Activated CD8-positive, alpha-beta T cell treated with anti-CD3 and anti-CD28 coated beads, Interleukin-2, amount 10 ng/mL, durations not matched to agents 7 days and 5 days (primary cell): Measurements from ENCODE around the gene TRAF6. TPM values are rescaled to one million over a fixed set of nuclear protein-coding genes. Genes with fewer than 3 reads are reported as not detected.
A peak's percentile ranks its signal among the peaks of the same experiment; 100 is the strongest.

Source experiments
- ATAC-seq: fragments of 150-1000 bp; cut with Tn5 transposase; one replicate; pipeline ENCODE4 v1.10.0; 2021; ENCODE audit warnings: moderate library complexity
- CTCF ChIA-PET: fragments of 350-600 bp; sonication (Branson Sonifier 250); formaldehyde crosslinking; loops from one replicate; lab custom pipeline; 2021; ENCODE audit warnings: antibody characterized with exemption; lab: Charles Lee
- POLR2A ChIA-PET: fragments of 350-600 bp; sonication (Branson Sonifier 250); formaldehyde crosslinking; loops from one replicate; lab custom pipeline; 2021; ENCODE audit warnings: antibody characterized with exemption; lab: Charles Lee
- DNase-seq: peaks from one replicate; pipeline ENCODE4 v3.0.0-alpha.2; 2020
- H3K27ac Mint-ChIP-seq: one replicate; pipeline ENCODE4 v1.8.0; 2021; ENCODE audit warnings: mild to moderate bottlenecking, mixed read lengths
- H3K27me3 Mint-ChIP-seq: one replicate; pipeline ENCODE4 v1.8.0; 2021; ENCODE audit warnings: low read depth, mixed read lengths
- H3K36me3 Mint-ChIP-seq: one replicate; pipeline ENCODE4 v1.8.0; 2021; ENCODE audit warnings: low read depth, mixed read lengths
- H3K4me1 Mint-ChIP-seq: one replicate; pipeline ENCODE4 v1.8.0; 2021; ENCODE audit warnings: low read depth, mixed read lengths
- H3K4me3 Mint-ChIP-seq: one replicate; pipeline ENCODE4 v1.8.0; 2021; ENCODE audit warnings: mild to moderate bottlenecking, mixed read lengths
- H3K9me3 Mint-ChIP-seq: one replicate; pipeline ENCODE4 v1.8.0; 2022; ENCODE audit warnings: mixed read lengths; ENCODE audit not compliant: insufficient read depth
- total RNA-seq, 2 experiments: library from RNA; stranded (reverse); gene quantifications; one replicate each; pipeline ENCODE4 v1.2.3, GENCODE V29; 2021

The TRAF6 gene
- total RNA-seq, 2 experiments from 2014 or later: 8.8 to 9.1 TPM

DNA sequence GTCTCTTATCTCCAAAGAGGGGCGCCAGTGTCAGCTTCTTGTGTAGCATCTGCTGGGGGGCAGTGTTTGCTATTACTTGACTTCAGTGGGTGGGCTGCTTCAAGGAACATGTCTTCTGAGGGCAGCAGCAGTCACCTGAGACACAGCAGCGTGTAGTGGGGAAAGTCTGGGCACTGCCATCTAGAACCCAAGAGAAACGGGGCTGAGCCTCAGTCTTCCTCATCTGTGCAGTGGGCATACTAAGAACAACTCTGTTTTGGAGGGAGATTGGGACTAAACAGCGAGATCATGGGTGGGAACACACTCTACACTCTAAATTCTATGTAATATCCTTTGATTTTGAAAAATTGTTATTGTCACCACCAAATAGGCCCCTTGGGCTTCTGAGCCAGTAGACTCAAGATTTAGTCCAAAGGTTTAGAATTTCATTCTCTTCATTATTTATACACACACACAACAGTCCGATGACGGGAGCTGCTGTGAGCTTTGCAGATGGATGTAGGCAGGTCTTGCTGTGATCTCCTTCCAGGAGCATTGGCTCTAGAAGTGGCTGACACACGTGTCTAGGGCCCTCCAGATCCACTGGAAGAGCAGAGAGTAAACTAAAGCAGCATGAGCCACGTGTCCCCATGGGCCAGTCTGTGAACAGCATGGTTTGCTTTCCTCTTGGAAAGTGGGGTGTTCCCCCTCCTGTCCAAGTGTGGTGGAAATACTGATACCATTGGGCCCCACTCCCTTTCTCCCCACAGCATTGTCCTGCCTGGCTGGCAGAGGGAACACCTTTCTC, 51.8 kb downstream of the TRAF6 start:
- CTCF ChIA-PET: no interaction called here

GRCh38 chr11:36456156-36456555, 53.9 kb downstream of the TRAF6 start:
- H3K27ac Mint-ChIP-seq: no peak overlapping the region
- no peak for ATAC-seq
- peaks cover 42% of the 10 kb centered on the region for H3K4me1 Mint-ChIP-seq
- CTCF ChIA-PET: interaction anchor here (0.6 to 1.6 kb wide), 3 partner anchors 22 to 164 kb away, joined by 3 read pairs; no protein-coding TSS in a partner anchor
- no peaks in the 10 kb centered on the region for H3K9me3 Mint-ChIP-seq
- no peak for DNase-seq
- no peaks in the 10 kb centered on the region for H3K36me3 Mint-ChIP-seq
- H3K27me3 Mint-ChIP-seq: no peaks in the 10 kb centered on the region
- no peak overlapping the region for H3K4me3 Mint-ChIP-seq
- POLR2A ChIA-PET: no interaction called here

More for the DNA sequence above, 51.8 kb downstream of the TRAF6 start:
- POLR2A ChIA-PET: no interaction called here
- DNase-seq: no peak
- H3K36me3 Mint-ChIP-seq: no peaks in the 10 kb centered on the region
- no peak overlapping the region for H3K27ac Mint-ChIP-seq
- no peaks in the 10 kb centered on the region for H3K27me3 Mint-ChIP-seq
- H3K4me1 Mint-ChIP-seq: peaks cover 22% of the 10 kb centered on the region
- H3K4me3 Mint-ChIP-seq: no peak overlapping the region
- no peak for ATAC-seq
- H3K9me3 Mint-ChIP-seq: no peaks in the 10 kb centered on the region

GRCh38 chr11:36455658-36456111, 54.4 kb downstream of the TRAF6 start:
- Mint-ChIP-seq H3K4me1 (peaks cover 45% of the 10 kb centered on the region), H3K9me3 (no peaks in the 10 kb centered on the region), H3K27me3 (no peaks in the 10 kb centered on the region), H3K36me3 (no peaks in the 10 kb centered on the region), H3K27ac (no peak overlapping the region), H3K4me3 (no peak overlapping the region)
- POLR2A ChIA-PET: no interaction called here
- ATAC-seq (no peak), DNase-seq (no peak)
- CTCF ChIA-PET: interaction anchor here (1.6 kb wide), 1 partner anchor 163 kb away, joined by 3 read pairs; no protein-coding TSS in a partner anchor

GRCh38 chr11:36454941-36455631, 55.0 kb downstream of the TRAF6 start:
- DNase-seq (no peak), ATAC-seq (no peak)
- no peaks in the 10 kb centered on the region for H3K36me3 Mint-ChIP-seq
- POLR2A ChIA-PET: no interaction called here
- H3K27ac Mint-ChIP-seq: no peak overlapping the region
- CTCF ChIA-PET: interaction anchor here (1.6 kb wide), 1 partner anchor 163 kb away, joined by 3 read pairs; no protein-coding TSS in a partner anchor
- H3K4me3 Mint-ChIP-seq: no peak overlapping the region
- no peaks in the 10 kb centered on the region for H3K9me3 Mint-ChIP-seq
- H3K4me1 Mint-ChIP-seq: peaks cover 45% of the 10 kb centered on the region
- peaks cover under 1% of the 10 kb centered on the region for H3K27me3 Mint-ChIP-seq

GRCh38 chr11:36454551-36454940, 55.5 kb downstream of the TRAF6 start:
- H3K4me1 Mint-ChIP-seq: peaks cover 48% of the 10 kb centered on the region
- CTCF ChIA-PET: interaction anchor here (1.3 kb wide), 1 partner anchor 24 kb away, joined by 4 read pairs; no protein-coding TSS in a partner anchor
- H3K36me3 Mint-ChIP-seq: no peaks in the 10 kb centered on the region

DNA sequence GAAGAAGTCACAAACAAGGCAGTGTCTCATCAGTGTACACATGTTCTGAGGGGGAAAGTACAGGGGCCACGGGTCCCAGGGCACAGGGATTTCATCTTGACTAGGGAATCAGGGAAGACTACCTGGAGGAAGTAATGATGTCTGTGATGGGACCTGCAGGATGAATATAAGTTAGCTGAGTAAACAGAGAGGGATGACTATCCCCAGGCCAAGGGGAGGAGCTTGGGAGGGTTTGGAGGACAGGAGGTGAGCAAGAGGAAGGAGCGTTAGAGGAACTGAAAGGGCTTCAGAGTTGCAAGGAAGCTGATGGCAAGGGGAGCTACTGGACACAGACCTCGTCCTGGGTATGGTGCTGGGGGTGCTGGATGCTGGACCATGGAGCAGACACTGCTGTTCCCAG, 56.4 kb downstream of the TRAF6 start:
- POLR2A ChIA-PET: no interaction called here
- H3K9me3 Mint-ChIP-seq: no peaks in the 10 kb centered on the region
- H3K36me3 Mint-ChIP-seq: no peaks in the 10 kb centered on the region
- H3K27ac Mint-ChIP-seq: peak overlapping the region; percentile 53
- H3K4me3 Mint-ChIP-seq: no peak overlapping the region
- CTCF ChIA-PET: interaction anchor here (0.8 to 2.6 kb wide), 10 partner anchors 11 to 162 kb away, joined by 3 to 12 read pairs (median 4); no protein-coding TSS in a partner anchor
- no peak for ATAC-seq
- DNase-seq: no peak
- H3K27me3 Mint-ChIP-seq: peaks cover 3% of the 10 kb centered on the region
- peaks cover 48% of the 10 kb centered on the region for H3K4me1 Mint-ChIP-seq

More at GRCh38 chr11:36454551-36454940, 55.5 kb downstream of the TRAF6 start:
- Mint-ChIP-seq H3K9me3 (no peaks in the 10 kb centered on the region), H3K27ac (no peak overlapping the region), H3K27me3 (peaks cover 3% of the 10 kb centered on the region), H3K4me3 (no peak overlapping the region)
- ATAC-seq (no peak), DNase-seq (no peak)
- POLR2A ChIA-PET: no interaction called here

- DNase-seq (no peak), ATAC-seq (peak; percentile 49)
- H3K9me3 Mint-ChIP-seq: no peaks in the 10 kb centered on the region
- no peaks in the 10 kb centered on the region for H3K36me3 Mint-ChIP-seq
- POLR2A ChIA-PET: no interaction called here
- H3K27ac Mint-ChIP-seq: peak overlapping the region; percentile 70
- H3K4me3 Mint-ChIP-seq: no peak overlapping the region
- H3K27me3 Mint-ChIP-seq: peaks cover 3% of the 10 kb centered on the region
- CTCF ChIA-PET: interaction anchor here (0.8 to 2.6 kb wide), 13 partner anchors 12 to 161 kb away, joined by 3 to 12 read pairs (median 4); no protein-coding TSS in a partner anchor
- H3K4me1 Mint-ChIP-seq: peaks cover 48% of the 10 kb centered on the region
These were observed 57.1 kb downstream of the TRAF6 start for GRCh38 chr11:36452961-36453360.

- ChIA-PET CTCF (interaction anchor here (0.8 to 2.6 kb wide), 14 partner anchors 13 to 160 kb away, joined by 3 to 12 read pairs (median 4); no protein-coding TSS in a partner anchor), POLR2A (no interaction called here)
- ATAC-seq (peak; percentile 65), DNase-seq (peak; percentile 39)
- Mint-ChIP-seq H3K36me3 (no peaks in the 10 kb centered on the region), H3K27ac (peak overlapping the region; percentile 70), H3K9me3 (no peaks in the 10 kb centered on the region), H3K4me1 (peaks cover 48% of the 10 kb centered on the region), H3K4me3 (no peak overlapping the region), H3K27me3 (peaks cover 3% of the 10 kb centered on the region)
These were observed 57.7 kb downstream of the TRAF6 start for GRCh38 chr11:36452236-36452940.

DNA sequence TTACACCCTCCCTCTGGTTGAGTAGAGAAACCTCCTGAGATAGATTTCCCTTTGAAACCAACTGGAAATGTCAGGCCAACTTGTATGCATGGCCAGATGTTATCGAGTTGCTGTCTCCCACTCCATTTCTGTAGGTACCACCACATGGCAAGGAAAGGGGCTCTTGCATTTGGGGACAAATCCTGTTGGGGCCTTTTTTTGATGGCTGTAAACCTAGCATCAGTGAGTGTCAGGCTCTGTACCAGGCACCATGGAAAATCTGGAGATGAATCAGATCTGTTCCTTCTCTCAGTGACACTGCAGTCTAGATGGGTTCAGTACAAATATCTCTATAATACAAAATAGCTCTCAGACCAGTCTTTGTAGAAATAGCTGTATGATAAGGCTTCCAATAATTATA, 58.4 kb downstream of the TRAF6 start:
- no peaks in the 10 kb centered on the region for H3K36me3 Mint-ChIP-seq
- POLR2A ChIA-PET: no interaction called here
- DNase-seq (no peak), ATAC-seq (no peak)
- no peak overlapping the region for H3K4me3 Mint-ChIP-seq
- peaks cover 3% of the 10 kb centered on the region for H3K27me3 Mint-ChIP-seq
- no peaks in the 10 kb centered on the region for H3K9me3 Mint-ChIP-seq
- H3K27ac Mint-ChIP-seq: no peak overlapping the region
- peaks cover 48% of the 10 kb centered on the region for H3K4me1 Mint-ChIP-seq
- CTCF ChIA-PET: interaction anchor here (1.0 to 2.6 kb wide), 7 partner anchors 19 to 160 kb away, joined by 3 to 9 read pairs (median 4); no protein-coding TSS in a partner anchor

DNA sequence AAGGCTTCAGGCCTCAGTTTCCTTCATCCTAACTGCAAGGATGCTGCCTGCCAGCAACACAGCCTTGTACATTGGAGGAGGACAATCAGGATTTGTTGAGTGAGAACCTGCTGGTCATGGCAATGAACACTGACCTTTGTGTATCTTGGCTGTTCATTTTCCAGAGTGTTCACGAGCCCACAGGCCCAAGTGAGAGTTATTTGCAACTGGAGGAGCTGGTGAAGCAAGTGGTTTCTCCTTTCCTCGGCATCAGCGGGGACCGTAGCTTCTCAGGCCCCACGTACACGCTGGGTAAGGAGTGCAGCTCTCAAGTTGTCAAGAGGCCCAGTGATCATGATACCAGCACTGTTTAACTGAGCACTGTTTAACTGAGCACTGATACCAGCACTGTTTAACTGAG, 59.0 kb downstream of the TRAF6 start:
- Mint-ChIP-seq H3K36me3 (no peaks in the 10 kb centered on the region), H3K27me3 (peaks cover 5% of the 10 kb centered on the region), H3K4me1 (peaks cover 48% of the 10 kb centered on the region), H3K9me3 (no peaks in the 10 kb centered on the region), H3K4me3 (no peak overlapping the region), H3K27ac (no peak overlapping the region)
- ChIA-PET POLR2A (interaction anchor here (0.6 kb wide), 1 partner anchor 41 kb away, joined by 3 read pairs; no protein-coding TSS in a partner anchor), CTCF (no interaction called here)
- DNase-seq (no peak), ATAC-seq (no peak)

DNA sequence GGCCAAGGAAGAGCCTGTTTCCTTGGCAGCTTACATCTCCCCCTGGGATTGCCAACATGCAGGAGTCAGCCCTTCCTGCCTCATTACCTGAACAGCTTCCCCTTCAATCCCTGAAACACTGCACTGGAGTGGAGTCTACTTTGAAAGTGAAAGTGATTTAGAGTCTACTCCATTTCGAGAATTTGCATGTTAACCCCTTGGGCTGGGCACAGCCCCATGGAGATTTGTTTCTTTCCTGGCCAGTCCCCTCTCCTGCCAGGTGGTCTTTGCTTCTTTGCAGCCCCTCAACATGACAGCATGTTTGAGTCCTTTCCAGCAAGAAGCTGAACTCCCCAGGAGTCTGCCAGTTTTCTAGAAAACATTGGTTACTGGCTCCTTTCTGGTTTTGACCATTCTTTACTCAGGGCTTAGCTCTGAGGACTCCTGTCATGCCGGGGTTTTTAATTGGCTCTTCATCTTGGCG, 59.9 kb downstream of the TRAF6 start:
- ChIA-PET CTCF (interaction anchor here (1.3 to 2.1 kb wide), 3 partner anchors 15 to 158 kb away, joined by 4 to 10 read pairs (median 6); no protein-coding TSS in a partner anchor), POLR2A (interaction anchor here (0.9 to 1.3 kb wide), 2 partner anchors 30 to 75 kb away, joined by 3 to 6 read pairs; no protein-coding TSS in a partner anchor)
- H3K27me3 Mint-ChIP-seq: peaks cover 5% of the 10 kb centered on the region
- H3K4me1 Mint-ChIP-seq: peaks cover 46% of the 10 kb centered on the region
- DNase-seq (no peak), ATAC-seq (no peak)
- H3K36me3 Mint-ChIP-seq: no peaks in the 10 kb centered on the region
- H3K27ac Mint-ChIP-seq: peak overlapping the region; percentile 65
- no peaks in the 10 kb centered on the region for H3K9me3 Mint-ChIP-seq
- peak overlapping the region; percentile 35 for H3K4me3 Mint-ChIP-seq
